GM21381 (cell line): ENCODE results near the gene SCAMP3.
"Not testable (repeated sequence)": the region's sequence is repeated elsewhere in the genome, so short reads cannot be mapped to it uniquely, and the experiment has no call there.

ENCODE experiments used
- ATAC-seq: cut with Tn5 transposase; IDR thresholded peaks from one replicate; pipeline ENCODE4 v1.9.1; 2021; ENCODE audit warnings: mild to moderate bottlenecking, moderate library complexity; ENCODE audit not compliant: unreplicated experiment

SCAMP3 gene

DNA sequence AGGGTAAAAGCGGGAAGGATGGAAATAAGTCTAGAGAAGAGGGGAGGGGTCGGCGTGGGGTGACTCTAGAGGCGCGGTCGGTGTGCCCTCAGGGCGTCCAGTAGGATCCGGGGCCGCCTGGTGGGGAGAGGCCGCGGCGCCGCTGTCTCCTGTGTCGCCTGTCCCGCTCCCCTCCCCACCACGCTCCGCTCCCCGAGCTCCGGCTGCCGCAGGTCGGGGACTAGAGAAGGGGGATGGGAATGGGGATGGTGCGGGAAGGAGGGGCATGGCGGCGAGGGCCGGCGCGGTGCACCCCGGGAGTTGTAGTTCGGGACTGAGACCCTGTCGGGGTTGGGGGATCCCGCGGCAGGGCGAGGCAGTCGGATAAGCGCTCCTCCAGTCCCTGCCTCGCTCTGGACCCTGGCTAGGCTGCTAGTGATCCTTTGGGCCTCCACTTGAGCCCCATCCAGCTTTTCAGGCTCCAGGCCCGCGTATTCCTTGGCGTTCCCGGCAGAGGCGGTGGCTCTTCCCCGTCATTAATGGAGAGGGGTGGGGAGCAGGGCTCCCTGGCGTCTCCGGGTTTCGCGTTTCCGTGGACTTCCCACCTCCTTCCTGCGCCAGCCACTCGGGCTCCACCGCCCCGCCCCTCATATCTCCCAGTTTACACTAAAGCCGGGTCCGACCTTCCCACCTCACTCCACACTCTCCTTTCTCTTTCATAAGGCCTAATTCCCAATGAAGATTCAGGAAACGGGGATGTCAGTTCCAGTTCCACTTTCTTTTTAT lies 6.7 kb downstream of the SCAMP3 start, which contains the start of gene ENTREP3:
ENTREP3 (minus strand) TSS at position 241 of the 765 bp plus-strand sequence. CDS start 606 bp downstream, outside the sequence.
- peak; percentile 56 for ATAC-seq

DNA sequence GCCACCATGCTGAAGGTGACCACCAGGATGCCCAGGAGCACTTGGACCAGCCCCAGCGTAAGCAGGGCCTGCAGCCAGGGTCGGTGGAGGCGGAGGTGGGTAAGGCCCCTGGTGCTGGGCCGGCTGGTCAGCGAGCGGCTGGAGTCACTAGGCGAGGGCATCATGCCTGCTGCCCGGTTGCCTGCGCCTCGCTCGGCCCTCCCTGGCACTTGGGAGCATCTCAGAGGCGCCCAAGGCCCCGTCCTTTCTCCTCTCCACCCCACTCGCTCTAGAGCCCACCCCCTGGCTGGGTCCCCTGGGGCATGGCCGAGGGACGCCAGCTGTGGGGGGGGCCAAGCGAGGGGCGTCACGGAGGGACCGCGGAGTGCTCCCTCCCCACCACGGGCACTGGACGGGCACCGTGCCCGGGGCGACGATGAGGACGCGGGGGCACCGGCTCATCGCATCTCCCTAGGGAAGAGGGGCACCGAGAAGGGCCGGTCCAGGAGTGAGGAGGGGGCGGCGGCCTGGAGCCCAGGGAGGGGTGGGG lies 7.4 kb downstream of the SCAMP3 start:
- no peak for ATAC-seq

DNA sequence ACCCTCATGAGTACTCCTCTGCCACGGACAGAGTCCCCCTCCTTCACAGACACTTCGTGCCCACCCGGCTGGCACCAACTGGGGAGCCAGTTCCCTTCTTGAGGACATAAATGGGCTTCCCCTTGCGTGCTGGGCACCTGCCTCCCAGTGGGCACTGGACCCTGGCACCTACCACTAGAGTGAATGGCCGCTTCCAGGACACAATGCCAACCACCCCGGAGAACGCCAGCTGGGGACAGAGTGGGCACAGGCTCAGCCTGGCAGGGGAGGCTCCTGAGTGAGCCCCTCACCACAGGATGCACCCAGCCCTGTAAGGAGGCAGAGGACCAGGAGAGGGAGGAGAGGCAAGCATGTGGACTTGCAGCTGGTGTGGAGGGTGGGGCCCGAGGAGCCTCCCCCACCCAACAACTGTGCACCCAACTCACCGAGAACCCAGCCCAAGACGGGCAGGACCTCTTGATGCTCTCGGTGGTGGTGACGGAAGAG lies 7.9 kb downstream of the SCAMP3 start:
- no peak for ATAC-seq

DNA sequence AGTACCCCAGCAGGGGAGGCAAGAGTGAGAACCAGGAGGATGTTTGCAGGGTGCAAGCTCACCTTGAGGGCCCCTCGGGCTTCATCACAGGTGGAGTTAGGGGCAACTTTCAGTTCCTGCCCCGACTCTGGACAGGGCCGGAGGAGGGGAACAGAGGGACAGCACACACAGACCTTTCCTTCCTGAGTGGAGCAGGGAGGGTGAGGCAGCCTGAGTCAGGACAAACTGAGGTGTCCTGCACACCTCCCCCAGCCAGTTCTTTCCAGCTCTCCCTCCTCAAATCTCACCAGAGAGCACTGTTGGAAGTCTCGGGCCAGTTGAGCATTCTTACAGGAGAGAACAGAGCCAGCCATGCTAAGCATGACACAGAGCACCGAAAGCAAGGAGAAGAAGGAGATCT lies 8.4 kb downstream of the SCAMP3 start:
- ATAC-seq: no peak

DNA sequence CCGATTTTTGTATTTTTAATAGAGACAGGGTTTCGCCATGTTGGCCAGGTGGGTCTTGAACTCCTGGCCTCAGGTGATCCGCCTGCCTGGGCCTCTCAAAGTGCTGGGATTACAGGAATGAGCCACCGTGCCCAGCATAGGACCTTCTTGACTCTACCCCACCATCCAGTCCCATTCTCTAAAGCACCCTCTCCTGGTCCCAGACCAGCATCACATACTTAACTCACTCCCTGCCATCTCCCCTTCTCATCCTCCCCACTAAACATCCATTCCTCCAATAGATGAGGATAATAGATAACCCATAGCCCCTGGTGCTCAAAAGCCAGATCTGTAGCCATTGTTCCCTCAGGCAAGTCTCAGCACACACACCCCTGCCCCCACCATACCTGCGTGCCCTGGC lies 9.0 kb downstream of the SCAMP3 start:
- no peak for ATAC-seq

DNA sequence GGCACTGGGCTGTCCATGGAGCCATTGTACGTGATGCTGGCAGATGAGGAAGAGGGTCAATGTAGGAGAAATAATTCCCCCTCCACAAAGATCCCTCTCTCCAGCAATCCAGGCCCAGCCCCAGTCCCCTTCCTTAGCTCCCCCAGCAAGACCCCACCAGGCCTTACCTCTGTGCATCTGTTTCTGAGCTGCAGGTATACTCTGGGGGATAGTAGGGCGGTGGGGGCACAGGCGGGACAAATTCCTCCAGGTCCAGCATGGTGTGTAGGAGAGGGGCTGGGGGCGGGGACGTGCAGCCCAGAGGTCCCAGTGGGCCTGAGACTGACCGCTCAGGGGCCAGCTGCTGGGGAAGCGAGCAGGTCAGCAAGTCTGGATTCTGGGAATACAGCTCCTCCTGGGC lies 10.6 kb downstream of the SCAMP3 start:
- ATAC-seq: no peak

DNA sequence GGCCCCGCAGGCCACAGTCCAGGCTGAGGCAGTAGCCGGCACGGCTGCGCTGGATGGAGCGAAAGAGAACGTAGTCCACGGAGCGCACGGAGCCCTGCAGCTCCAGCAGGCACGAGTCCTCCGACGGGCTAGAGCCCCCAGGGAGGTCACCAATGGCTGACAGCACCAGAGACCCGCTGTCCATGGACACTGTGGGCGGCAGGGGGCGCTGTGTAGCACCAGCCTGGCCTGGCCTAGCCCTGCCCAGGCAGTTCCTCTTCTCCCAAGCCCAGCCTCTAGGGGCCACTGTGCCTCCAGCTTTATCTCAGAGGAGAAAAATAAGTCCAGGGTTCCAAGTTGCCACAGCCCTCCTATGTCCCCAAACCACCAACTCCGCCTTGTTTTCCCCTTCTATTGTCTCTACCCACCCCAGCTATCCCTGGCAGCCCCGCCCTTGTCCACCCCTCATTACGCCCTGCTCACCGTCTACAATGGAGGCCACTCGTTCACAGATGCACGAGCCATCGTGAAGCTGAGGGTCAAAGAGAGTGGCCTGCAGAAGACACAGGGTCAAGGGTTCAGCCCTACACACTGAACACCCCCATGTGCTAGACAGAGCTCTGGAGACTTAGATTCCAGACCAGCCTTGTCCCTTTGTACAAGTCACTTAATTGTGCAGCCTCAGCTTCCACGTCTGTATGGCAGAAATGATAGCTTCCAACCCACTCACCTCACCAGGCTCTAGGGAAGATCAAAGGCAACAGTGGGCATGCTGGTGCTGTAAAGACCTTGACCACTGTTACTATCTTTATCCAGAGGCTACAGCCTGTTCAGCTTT lies 11.3 kb downstream of the SCAMP3 start:
- ATAC-seq: peak; percentile 86

DNA sequence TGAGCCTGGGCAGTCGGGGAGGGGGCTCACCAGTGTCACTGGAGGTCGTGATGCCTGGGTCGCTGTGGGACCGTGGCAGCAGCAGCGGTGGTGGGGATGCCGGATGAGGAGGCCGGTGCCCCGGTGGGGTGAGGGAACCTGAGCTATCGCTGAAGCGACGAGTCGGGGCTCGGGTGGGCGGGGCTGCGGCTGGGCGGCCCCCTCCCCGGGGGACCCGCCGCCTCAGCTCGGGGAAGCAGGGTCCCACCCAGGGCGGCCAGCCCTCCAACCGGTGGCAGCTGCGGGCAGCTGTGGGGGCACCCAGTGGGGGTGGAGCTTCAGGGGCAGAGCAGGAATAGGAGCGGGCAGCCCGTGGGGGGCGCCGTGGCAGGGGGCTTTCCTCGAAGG lies 11.9 kb downstream of the SCAMP3 start:
- peak; percentile 17 for ATAC-seq

DNA sequence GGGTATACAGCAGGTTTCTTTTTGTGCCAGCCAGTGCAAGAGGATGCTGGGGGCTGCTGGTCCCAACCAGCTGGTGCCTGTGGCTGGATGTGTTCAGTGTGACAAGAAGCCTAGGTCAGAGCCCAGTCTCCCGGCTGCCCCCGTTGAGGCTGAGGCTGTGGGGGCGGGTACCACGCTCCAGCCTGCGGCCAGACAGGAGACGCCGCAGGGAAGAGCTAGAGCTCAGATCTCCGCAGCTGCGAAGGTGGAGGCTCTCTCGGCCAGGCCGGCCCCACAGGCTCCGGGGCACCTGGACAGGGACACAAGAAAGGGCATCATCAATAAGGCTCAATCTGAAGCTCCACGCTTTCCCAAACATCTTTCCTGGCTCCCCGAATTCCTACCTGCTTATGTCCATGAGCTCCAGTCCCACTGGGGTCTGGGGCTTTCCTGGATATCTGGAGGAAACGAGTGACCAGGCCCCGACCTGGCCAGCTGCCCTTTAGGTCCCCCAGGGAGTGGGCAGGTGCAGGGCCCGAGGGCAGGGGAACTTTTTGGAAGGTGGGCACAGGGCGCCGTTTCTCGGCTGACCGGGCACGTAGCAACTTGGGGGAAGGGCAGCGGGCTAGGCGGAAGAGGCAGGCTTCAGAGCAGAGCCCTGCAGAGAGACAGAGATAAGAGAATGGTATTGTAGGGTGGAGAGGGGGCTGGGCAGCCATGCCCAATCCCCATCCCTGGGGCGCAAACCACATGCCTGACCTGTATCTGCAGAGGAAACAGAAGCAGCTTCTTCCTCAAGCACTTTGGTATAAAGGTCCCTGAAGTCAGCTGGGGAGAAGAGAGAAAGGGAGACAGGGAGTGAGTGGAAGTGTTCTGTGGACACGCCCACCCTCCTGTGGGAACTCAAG lies 14.2 kb downstream of the SCAMP3 start:
- ATAC-seq: no peak

DNA sequence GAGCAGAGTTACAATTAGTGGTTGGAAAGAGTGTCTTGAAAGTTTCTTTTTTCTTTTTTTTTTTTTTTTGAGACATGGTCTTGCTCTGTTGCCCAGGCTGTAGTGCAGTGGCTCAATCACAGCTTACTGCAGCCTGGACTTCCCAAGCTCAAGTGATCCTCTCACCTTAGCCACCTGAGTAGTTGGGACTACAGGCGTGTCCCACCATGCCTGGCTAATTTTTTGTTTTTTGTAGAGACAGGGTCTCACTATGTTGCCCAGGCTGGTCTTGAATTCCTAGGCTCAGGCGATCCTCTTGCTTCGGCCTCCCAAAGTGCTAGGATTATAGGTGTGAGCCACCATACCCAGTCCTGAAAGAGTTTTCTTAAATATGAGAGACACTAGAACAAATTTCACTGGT lies 15.4 kb downstream of the SCAMP3 start:
- ATAC-seq: not testable (repeated sequence)

DNA sequence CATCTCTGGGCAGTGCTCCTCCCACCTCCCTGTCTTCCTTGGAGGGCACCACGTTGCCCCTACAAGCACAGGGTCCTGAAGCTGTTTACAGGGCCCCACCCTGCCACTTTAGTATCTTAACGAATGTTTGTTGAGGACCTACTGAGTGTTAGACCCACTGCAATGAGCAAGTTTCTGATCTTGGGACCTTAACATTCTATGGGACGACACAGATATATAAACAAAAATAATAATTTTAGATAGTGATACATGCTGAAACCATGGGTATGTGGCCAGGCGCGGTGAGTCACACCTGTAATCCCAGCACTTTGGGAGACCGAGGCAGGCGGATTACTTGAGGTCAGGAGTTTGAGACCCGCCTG lies 17.0 kb downstream of the SCAMP3 start:
- ATAC-seq: no peak

DNA sequence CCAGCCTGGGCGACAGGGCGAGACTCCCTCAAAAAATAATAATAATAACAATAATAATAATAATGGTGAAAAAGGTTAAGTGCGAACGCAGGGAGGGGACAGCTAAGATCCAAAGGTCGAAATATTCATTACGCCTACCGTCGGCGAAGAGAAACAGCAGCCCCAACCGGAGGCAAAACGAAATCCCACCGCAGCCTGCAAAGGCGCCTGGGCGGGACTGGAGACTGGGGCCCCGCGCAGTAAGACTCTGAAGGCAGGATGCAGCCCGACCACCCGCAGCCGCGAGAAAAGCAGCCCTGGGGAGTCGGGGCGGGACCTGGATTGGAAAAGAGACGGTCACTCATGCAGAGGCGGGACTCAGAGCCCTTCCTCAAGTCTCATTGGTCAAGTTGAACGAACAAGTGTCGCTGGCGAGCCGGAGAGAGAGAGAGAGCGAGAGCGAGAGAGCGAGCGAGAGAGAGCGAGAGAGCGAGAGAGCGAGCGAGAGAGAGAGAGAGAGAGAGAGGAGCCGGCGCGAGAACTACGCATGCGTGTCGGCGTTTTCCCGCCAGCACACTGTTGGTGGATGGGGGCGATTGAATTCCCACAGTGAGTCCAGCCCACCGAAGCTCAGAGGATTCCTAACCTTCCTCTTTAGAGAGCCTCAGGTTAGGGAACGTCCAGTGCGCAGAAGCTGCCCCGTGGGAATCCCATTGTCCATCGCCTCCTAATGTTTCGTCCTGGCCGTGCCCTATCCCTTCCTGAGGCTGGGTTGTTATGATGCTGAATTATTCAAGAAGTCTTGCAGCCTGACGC lies 17.6 kb downstream of the SCAMP3 start:
- peak; percentile 89 for ATAC-seq

DNA sequence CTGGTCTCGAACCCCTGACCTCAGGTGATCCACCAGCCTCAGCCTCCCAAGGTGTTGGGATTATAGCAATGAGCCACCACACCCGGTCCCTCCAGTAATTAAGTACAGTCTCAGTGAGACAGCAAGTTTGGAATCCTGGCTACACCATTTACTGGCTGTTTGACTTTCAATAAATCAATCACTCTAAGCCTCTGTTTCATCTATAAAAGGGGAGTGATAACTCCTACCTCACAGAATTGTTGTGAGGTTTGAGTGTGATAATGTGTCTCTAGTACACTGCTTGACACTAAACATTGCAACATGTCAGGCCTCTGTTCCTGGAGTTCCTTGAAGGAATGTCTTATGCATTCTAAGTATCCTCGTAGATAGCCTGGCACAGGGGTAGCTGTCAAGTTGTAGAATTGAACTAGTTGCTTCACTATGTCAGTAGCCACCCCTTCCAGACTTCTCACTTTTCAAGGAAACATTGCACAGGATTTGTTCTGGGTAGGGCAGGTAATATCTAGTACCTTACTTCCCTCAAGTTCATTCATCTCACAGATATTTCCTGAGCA lies 19.3 kb downstream of the SCAMP3 start:
- ATAC-seq: no peak

DNA sequence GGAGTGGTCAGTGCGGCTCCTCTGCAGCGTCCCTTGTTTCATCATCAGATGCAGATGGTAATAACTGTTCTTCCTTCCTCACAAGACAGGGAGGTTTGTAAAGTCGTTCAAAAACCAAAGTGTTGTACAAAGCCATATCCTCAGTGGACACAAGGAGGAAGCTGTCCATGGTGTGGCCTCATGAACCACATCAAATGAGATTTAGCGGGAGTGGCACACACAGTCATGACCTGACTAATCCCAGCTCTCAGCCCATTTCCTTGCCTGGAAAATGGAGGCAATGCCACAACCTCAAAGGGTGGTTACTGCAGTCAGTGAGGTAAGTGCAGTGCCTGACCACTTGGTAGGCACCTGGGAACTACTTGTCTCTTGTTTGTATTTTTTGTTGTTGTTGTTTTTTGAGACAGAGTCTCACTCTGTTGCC lies 20.3 kb downstream of the SCAMP3 start:
- no peak for ATAC-seq

DNA sequence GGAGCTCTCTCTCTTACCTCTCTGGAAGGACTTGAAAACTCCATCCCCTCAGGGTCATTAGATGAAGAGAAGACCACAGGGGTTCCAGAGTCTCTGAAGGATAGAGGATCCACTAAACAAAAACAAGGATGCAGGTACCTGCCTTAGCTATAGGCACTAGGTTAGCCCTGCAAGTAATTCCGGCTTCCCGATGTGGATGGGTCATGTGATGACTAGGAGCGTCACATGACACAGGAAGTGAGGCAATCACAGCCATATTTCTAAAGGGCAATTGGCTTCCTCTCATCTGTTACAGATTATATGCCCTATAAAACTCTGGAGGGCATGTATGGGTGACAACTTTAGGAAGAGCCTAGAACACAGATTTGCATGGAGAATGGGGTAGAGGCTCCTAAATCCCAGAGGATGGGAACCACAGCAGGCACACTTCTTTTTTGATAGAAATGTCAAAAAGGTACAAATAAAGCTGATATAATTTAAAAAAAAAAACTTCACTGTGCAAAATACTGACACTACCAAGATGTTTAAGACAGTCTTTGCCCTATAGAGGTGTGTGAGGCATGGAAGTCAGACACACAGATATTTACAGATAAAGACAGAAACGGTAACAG lies 21.0 kb downstream of the SCAMP3 start:
- no peak for ATAC-seq

DNA sequence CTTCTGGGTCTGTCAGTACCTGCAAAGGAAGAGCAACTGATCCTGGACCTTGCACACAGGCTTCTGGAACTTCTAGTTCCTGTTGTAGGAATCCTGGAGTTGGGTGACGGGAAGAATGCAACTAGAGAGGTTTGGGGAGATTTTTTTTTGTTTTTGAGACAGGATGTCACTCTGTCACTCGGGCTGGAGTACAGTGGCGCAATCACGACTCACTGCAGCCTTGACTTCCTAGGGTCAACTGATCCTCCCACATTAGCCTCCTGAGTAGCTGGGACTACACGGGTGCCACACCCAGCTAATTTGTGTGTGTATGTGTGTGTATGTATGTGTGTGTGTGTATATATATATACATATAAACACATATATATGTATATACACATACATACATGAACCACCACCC lies 25.7 kb downstream of the SCAMP3 start:
- no peak for ATAC-seq

DNA sequence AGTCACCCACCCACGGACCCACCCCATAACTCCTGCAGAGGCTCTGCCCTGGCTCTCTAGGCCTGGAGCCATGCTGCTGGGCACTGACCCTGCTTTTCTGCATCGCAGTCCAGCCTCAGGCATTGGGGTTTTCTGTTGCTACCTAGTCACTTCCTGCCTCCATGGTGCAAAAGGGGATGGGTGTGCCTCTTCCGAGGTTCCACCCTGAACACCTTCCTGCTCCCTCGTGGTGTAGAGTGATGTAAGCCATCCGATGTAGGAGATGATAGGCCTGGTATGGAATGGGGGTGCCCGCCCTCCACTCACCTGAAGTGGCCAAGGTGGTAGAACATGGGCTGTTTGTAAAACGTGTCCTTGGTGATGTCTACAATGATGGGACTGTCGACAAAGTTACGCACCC lies 26.8 kb downstream of the SCAMP3 start:
- ATAC-seq: not testable (repeated sequence)

DNA sequence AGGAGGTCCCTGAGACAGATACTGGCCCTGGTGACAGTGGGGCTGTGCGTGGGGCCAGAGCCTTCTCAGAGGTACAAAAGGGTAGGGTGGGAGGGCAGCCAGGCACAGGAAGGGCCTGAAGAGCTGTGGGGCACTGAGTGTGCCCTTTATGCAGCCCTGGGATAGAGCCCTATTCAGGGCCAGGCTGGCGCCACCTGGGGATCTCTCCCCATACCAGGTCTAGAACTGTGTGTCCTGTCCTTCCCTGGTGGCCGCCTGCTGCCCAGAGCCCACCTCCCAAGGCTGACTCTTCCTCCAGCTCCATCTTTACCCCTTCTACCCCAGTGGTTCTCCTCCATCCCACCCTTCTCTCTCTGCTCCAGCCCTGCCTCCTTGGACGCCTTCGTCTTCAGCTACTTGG lies 28.7 kb downstream of the SCAMP3 start:
- not testable (repeated sequence) for ATAC-seq
